ENCODE measurements around the gene C9orf85.

The C9orf85 gene

DNA sequence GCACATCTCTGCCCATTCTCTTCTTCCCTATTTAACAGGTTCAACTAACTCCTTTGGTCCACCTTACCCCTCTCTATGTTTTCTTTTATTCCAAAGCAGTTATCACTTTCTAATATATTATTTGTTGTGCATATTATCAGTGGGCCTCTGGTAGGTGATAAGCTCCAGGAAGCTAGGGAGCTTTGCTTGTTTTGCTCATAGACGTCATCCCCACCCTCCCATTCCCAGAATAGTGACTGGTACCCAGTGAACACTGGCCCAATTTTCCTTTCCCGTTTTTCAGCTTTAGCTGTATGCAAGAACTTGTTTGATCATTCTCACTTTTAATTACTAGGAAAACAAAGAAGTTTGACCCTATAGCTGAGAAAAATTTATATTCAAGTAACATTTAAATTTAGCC, 7.4 kb upstream of the C9orf85 start:
- no peak for DNase-seq (ENCODE audit: low read depth in 2 of 2)

- DNase-seq (ENCODE audit: low read depth in 2 of 2): no peak
These were observed 2.6 kb upstream of the C9orf85 start for GRCh38 chr9:71908825-71909224.

- DNase-seq (ENCODE audit: low read depth in 2 of 2): peak in 1 of 2 donors; percentile 1
These were observed 1.4 kb upstream of the C9orf85 start for GRCh38 chr9:71909887-71910649.

DNA sequence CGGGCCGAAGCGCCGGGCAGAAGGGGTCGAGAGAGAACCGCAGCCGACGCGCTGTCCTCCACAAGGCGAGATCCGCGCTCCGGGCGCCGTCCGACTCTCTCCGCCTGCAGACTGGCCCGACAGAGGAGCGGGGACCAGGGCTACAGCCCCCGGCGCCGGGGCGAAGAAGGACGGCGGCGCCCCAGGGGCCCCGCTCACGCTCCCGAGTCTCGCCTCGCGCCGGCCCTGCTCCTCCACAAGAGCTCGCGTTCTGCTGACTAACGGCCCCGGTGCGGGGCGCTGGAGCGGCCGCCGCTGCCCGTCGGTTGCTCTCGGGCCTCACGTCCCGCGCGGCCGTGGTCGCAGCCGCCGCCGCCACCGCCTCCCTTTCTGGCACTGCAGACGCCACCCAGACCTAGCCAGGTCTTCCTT, 784 bp upstream of the C9orf85 start:
- DNase-seq (ENCODE audit: low read depth in 2 of 2): no peak

- DNase-seq (ENCODE audit: low read depth in 2 of 2): no peak
These were observed 483 bp downstream of the C9orf85 start for GRCh38 chr9:71911908-71912335.

DNA sequence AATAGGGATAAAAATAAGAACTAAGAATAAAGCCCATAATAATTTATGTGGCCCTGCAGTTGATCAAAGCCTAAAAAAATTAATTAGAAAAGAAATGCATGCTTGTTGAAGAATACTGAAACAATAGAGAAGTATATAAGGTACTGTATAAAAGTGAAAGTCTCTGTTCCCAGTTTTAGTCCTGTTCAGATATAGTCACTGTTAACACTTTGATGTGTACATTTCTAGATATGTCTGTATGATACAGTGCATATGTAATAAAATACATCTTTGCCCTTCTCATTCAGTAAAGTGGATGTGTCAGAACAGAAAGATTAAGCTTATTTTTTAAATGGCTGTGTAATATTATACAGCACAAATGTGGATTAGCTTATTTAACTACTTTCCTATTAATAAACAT, 4.1 kb downstream of the C9orf85 start:
- DNase-seq (ENCODE audit: low read depth in 2 of 2): no peak

GRCh38 chr9:71916834-71917534, 5.5 kb downstream of the C9orf85 start:
- peak in 1 of 2 donors; percentile 10 for DNase-seq (ENCODE audit: low read depth in 2 of 2)

DNA sequence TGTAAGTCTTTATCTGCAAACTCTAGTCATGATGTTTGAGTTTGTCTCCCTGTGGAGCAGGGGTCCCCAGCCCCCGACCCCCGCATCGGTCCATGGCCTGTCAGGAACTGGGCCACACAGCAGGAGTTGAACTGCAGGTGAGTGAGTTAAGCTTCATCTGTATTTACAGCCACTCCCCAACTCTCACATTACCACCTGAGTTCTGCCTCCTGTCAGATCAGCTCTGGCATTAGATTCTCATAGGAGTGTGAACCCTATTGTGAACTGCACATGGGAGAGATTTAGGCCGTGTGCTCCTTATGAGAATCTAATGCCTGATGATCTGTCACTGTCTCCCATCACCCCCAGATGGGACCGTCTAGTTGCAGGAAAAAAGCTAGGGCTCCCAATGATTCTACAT, 7.0 kb downstream of the C9orf85 start:
- no peak for DNase-seq (ENCODE audit: low read depth in 2 of 2)

GRCh38 chr9:71920456-71921189, 9.2 kb downstream of the C9orf85 start:
- no peak for DNase-seq (ENCODE audit: low read depth in 2 of 2)

GRCh38 chr9:71921190-71921814, 9.9 kb downstream of the C9orf85 start:
- no peak for DNase-seq (ENCODE audit: low read depth in 2 of 2)

DNA sequence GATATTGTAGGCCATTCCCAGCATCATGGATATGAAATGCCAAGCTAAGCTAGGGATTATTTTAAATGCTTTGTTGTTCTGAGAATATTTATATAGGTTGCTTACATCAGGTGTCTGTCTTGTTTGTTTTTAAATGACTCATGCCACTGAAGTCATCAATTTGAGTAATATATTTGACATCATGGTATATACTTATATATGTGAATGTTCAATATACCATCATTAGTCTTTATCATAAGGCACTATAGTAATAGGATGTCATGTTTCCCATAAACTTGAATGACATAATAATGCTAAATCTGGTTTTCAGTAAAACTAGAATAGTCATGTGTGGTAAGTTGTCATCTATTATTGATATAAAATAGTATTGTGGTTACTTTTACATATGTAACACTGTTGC, 13.1 kb downstream of the C9orf85 start:
- no peak for DNase-seq (ENCODE audit: low read depth in 2 of 2)

GRCh38 chr9:71925834-71926233, 14.4 kb downstream of the C9orf85 start:
- DNase-seq (ENCODE audit: low read depth in 2 of 2): no peak

DNA sequence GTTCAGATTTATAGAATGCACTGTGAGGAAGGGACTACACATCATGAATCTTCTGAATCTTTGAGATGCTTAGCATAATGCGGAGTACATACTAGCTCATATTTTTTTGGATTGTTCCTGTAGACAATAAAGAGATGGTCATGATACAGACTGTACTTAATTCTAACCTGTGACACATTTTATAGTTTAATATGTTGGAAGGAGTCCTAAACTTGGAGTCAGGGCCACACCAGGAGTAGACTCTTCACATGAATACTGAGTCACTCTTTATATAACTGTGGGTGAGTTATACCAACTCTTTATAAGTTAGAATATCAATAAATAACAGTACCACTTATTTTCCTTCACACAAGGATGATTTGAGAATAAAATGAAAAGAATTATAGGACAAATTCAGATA, 16.9 kb downstream of the C9orf85 start:
- DNase-seq (ENCODE audit: low read depth in 2 of 2): no peak

GRCh38 chr9:71928806-71929205, 17.4 kb downstream of the C9orf85 start:
- no peak for DNase-seq (ENCODE audit: low read depth in 2 of 2)

- no peak for DNase-seq (ENCODE audit: low read depth in 2 of 2)
These were observed 17.8 kb downstream of the C9orf85 start for GRCh38 chr9:71929223-71929622.

DNA sequence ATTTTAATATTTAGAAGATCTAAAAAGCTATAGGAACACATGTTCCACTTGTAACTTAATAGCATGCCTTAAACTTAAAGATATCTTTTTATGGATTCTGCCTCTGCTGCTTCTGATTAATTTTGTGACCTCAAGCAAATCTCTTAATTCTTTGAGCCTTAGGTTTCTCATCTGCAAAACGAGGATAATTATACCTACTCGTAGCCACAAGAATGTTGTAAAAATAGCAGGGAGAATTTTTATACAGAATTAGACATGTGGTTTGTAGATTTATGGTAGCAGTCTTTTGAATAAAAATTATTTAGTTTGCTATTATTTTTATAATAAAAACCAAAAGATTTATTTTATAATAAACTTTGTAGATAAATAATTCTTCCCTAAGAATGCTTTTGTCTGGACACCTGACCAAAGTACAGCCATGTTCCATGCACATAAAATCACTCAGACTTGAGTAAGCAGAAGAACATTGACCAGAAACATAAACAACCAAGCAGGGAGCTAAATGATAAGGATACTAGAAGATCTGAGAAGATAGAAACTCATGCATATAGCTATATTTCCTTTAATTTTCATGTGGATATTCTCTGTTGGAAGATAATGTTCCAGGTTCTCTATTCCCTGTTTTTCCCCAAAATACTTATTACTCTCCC, 18.5 kb downstream of the C9orf85 start:
- no peak for DNase-seq (ENCODE audit: low read depth in 2 of 2)

- DNase-seq (ENCODE audit: low read depth in 2 of 2): no peak
These were observed 19.7 kb downstream of the C9orf85 start for GRCh38 chr9:71931166-71931565.

DNA sequence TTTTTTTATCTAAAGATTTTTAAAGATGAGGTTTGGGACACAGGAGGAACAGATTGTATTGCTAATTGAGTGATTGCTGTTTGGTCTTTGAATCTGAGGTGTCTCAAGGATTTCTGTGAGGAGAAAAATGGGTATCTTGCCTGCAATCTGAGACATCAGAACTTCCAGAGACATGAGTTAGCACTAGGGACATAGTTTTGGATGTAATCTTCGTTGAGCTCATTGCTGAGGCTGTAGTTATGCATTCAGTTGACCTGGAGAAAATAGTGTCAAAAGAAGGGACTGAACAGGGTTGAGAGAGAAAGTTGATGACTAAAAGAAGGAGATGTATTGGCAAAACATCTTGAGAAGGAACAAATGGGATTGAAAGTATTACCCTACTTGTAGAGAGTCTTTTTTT, 24.6 kb downstream of the C9orf85 start:
- DNase-seq (ENCODE audit: low read depth in 2 of 2): no peak

- DNase-seq (ENCODE audit: low read depth in 2 of 2): no peak
These were observed 25.7 kb downstream of the C9orf85 start for GRCh38 chr9:71937070-71937625.

DNA sequence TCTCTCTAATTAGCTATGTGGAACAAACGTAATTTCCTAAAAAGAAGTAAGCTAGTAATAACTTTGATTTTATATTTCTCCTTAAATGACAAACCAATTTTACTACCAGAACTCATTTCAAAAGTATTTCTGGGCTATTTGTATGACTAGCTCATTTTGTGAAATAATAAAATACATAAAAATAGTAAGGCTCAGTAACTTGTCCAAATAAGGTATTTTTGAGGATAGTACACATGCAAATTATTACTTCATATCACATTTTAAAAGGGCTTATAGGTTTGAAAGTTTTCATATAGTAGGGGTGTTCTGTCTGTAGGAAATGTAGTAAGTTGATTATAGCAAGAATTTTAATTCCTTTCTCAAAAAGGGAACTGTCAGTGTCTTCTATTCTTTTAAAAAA, 26.5 kb downstream of the C9orf85 start:
- DNase-seq (ENCODE audit: low read depth in 2 of 2): no peak

GRCh38 chr9:71941060-71941568, 29.7 kb downstream of the C9orf85 start:
- DNase-seq (ENCODE audit: low read depth in 2 of 2): no peak

Data from stimulated activated CD4-positive, alpha-beta T cell treated with anti-CD3 and anti-CD28 coated beads, Interleukin-15, amount 100 ng/mL, for 48 hours (primary cell).